Measurements from ENCODE around the gene PCARE.

The PCARE gene

DNA sequence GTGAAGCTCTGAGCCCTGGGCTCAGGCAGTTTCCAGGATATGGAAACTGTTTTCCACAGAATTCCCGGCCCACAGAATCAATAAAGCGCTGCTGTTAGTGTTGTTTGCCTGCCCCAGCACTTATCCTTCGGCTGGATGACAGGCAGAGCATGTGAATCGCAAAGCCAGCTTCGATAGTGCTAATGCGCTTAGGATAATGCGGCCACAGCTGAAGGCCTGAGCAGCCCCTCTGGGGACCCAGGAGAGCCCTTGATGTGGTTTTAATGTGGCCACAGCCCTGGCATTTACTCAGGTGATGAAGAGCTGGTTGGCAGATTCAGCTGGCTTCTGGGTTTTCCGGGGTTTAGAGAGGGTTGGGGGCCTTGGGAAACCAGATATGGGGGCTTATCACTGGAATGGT, 23.7 kb downstream of the PCARE start:
- Mint-ChIP-seq H3K4me3 (no peak overlapping the region), H3K36me3 (ENCODE audit: low read depth) (no peaks in the 10 kb centered on the region), H3K9me3 (no peaks in the 10 kb centered on the region), H3K27ac (no peak overlapping the region), H3K27me3 (no peaks in the 10 kb centered on the region), H3K4me1 (ENCODE audit: low read depth) (peaks cover 5% of the 10 kb centered on the region)
- intact Hi-C loops (cut with micrococcal nuclease), result no loop called here

DNA sequence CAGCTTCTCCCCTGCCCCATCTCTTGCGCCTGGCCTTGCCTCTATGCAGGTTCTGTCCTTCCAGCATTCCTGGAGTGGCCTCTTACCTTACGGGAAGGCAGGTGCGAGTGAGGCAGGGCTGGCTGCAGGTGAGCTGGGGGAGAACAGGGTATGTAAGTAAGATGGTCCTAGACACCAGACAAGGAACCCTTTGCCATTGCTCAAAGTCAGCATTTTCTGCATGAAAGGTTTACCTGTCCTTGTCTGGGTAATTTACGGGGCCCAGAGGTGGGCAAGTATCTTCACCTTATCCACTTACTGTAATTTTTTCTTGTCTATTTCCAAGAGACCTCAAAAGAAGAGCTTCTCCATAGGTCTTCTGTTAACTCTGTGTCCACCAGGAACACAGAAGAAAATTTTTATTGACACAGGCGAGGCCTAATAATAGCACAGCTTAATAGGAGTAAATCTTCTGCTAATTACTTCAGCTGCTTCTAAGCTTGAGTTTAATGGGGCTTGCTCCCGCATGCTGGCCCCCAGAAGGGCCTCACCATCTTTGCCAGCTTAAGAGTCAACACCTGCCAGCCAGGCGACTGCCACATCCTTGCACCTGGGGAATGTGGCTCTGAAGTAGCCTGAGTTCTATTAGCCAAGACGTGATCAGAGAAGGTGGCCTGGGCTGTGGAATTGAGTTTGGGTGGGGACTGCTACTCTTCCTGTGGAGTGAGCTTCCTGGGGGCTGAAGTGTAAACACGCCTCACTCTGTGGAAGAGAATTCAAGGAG, 27.1 kb downstream of the PCARE start:
- Mint-ChIP-seq H3K4me3 (no peak overlapping the region), H3K27ac (no peak overlapping the region), H3K36me3 (ENCODE audit: low read depth) (no peaks in the 10 kb centered on the region), H3K9me3 (no peaks in the 10 kb centered on the region), H3K4me1 (ENCODE audit: low read depth) (no peaks in the 10 kb centered on the region), H3K27me3 (no peaks in the 10 kb centered on the region)
- intact Hi-C loops (cut with micrococcal nuclease), result no loop called here

GRCh38 chr2:29046321-29046720, 28.0 kb downstream of the PCARE start:
- Mint-ChIP-seq H3K9me3 (no peaks in the 10 kb centered on the region), H3K4me3 (no peak overlapping the region), H3K27ac (no peak overlapping the region), H3K4me1 (ENCODE audit: low read depth) (no peaks in the 10 kb centered on the region), H3K36me3 (ENCODE audit: low read depth) (no peaks in the 10 kb centered on the region), H3K27me3 (no peaks in the 10 kb centered on the region)
- intact Hi-C loops (cut with micrococcal nuclease), result no loop called here

GRCh38 chr2:29044459-29044858, 29.9 kb downstream of the PCARE start:
- Mint-ChIP-seq H3K36me3 (ENCODE audit: low read depth) (no peaks in the 10 kb centered on the region), H3K9me3 (no peaks in the 10 kb centered on the region), H3K4me1 (ENCODE audit: low read depth) (no peaks in the 10 kb centered on the region), H3K27me3 (no peaks in the 10 kb centered on the region), H3K27ac (no peak overlapping the region), H3K4me3 (no peak overlapping the region)
- intact Hi-C loops (cut with micrococcal nuclease), result no loop called here

DNA sequence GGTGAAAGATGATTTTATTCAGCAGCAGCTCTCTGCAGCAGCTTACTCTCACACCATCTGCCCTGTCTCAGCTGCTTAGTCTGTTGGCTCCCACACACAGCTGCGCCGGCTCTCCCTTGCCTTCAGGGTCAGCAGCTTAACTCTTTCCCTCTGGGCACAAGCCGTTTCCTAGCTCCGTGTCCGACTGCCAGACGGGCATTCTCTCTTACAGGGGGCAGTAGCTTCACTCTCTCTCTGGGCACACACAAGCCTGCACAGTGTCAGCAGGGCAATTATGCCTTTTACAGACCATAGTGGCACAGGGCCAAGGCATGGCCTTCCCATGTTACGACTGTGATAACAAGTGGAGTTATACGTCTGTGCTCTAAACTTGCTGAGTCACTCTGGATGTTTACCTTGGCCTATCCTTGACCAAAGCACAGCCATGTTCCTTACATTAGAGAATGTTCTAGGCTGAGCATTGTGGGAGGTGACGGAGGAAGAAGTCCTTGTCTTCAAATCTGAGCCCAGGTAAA, 31.7 kb downstream of the PCARE start:
- Mint-ChIP-seq H3K27ac (no peak overlapping the region), H3K36me3 (ENCODE audit: low read depth) (no peaks in the 10 kb centered on the region), H3K27me3 (no peaks in the 10 kb centered on the region), H3K4me1 (ENCODE audit: low read depth) (no peaks in the 10 kb centered on the region), H3K4me3 (no peak overlapping the region), H3K9me3 (no peaks in the 10 kb centered on the region)
- intact Hi-C loops (cut with micrococcal nuclease), result no loop called here

DNA sequence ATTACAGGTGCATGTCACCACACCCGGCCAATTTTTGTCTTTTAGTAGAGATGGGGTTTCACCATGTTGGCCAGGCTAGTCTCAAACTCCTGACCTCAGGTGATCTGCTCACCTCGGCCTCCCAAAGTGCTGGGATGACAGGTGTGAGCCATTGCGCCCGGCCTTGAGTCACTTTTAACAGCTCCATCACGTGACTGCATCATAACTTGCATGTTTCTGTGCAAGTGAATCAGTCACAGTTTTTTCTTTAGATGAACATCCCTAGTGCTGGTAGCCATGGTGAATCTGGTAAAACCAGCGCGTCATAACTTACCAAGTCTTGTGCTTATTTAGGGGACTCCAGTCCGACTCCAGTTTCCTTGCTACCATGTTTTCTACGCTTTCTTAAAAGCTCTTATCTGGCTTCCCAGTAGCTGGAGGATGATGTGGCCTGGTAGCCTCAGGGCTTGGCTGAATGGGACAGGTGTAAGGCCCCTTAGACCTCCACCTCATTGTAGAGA, 33.1 kb downstream of the PCARE start:
- no peaks in the 10 kb centered on the region for H3K36me3 Mint-ChIP-seq (ENCODE audit: low read depth)
- no peaks in the 10 kb centered on the region for H3K4me1 Mint-ChIP-seq (ENCODE audit: low read depth)
- intact Hi-C loops (cut with micrococcal nuclease), result no loop called here
- no peaks in the 10 kb centered on the region for H3K9me3 Mint-ChIP-seq
- H3K27me3 Mint-ChIP-seq, result no peaks in the 10 kb centered on the region
- no peak overlapping the region for H3K4me3 Mint-ChIP-seq
- H3K27ac Mint-ChIP-seq, result no peak overlapping the region

DNA sequence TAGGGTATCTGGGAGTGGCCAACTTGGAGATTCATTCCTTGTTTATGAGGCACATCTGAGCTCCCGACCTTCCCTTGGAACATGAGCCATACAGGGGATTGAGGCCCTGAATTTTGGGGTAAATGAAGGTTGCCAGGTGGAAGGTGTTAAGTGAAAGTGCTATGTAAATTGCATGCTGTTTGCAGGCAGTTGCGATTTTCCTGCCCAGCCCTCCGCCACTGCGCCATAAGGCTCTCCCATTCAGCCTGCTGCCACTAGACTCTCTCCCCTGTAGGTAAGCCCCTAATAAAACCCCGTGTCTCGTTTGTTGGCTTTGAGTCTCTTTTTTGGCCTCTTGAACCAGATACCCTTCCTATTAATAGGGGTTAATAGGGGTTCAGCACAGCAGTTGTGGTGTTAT, 33.8 kb downstream of the PCARE start:
- intact Hi-C loops (cut with micrococcal nuclease), result no loop called here

DNA sequence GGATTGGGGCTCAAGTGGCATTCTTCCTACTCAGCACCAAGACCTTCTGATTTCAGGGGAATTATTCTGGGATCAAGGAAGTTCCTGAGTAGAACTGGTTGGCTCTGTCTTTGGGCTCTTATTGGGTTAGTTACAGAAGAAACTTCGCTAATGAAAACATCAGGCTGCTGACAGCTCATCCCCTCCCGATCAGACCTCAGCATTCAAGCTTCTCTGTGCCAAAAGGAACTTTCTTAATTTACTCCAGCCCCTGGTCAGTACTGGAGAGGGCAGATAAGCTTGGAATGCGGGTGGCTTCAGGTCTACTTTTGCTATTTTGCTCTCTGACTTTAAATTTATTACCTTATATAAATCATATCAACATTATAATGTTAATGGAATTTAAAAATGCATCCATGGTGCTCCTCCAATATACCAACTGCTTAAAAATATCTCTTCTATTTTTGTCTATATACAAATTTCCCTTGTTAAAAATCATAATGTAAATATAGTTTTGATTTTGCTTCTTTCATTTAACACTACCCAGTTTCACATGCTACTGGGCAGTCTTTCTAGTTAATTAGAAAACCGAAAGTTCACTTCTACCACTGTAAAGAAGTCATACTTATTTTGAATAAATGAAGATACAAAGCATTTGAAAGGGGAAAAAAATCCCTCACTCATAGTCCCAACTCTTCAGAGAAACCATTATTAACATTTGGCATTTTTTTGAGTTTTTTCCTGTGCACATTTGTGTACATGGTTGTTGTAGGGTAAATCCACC, 34.4 kb downstream of the PCARE start:
- H3K27me3 Mint-ChIP-seq, result no peaks in the 10 kb centered on the region
- intact Hi-C loops (cut with micrococcal nuclease), result no loop called here
- no peak overlapping the region for H3K4me3 Mint-ChIP-seq
- H3K4me1 Mint-ChIP-seq (ENCODE audit: low read depth), result peaks cover 5% of the 10 kb centered on the region
- no peak overlapping the region for H3K27ac Mint-ChIP-seq
- no peaks in the 10 kb centered on the region for H3K36me3 Mint-ChIP-seq (ENCODE audit: low read depth)
- H3K9me3 Mint-ChIP-seq, result no peaks in the 10 kb centered on the region

More for the DNA sequence above, 33.8 kb downstream of the PCARE start:
- H3K4me3 Mint-ChIP-seq, result no peak overlapping the region
- H3K36me3 Mint-ChIP-seq (ENCODE audit: low read depth), result no peaks in the 10 kb centered on the region
- no peaks in the 10 kb centered on the region for H3K9me3 Mint-ChIP-seq
- no peaks in the 10 kb centered on the region for H3K4me1 Mint-ChIP-seq (ENCODE audit: low read depth)
- H3K27me3 Mint-ChIP-seq, result no peaks in the 10 kb centered on the region
- H3K27ac Mint-ChIP-seq, result no peak overlapping the region

- Mint-ChIP-seq H3K27ac (no peak overlapping the region), H3K9me3 (no peaks in the 10 kb centered on the region), H3K36me3 (ENCODE audit: low read depth) (no peaks in the 10 kb centered on the region), H3K4me1 (ENCODE audit: low read depth) (peaks cover 22% of the 10 kb centered on the region), H3K4me3 (no peak overlapping the region), H3K27me3 (peaks cover 4% of the 10 kb centered on the region)
- intact Hi-C loops (cut with micrococcal nuclease), result no loop called here
Observed at GRCh38 chr2:29035016-29035745, 39.1 kb downstream of the PCARE start.

- intact Hi-C loops (cut with micrococcal nuclease), result no loop called here
- H3K36me3 Mint-ChIP-seq (ENCODE audit: low read depth), result no peaks in the 10 kb centered on the region
- H3K4me3 Mint-ChIP-seq, result no peak overlapping the region
- H3K4me1 Mint-ChIP-seq (ENCODE audit: low read depth), result peaks cover 22% of the 10 kb centered on the region
- H3K9me3 Mint-ChIP-seq, result no peaks in the 10 kb centered on the region
- H3K27ac Mint-ChIP-seq, result no peak overlapping the region
- peaks cover 4% of the 10 kb centered on the region for H3K27me3 Mint-ChIP-seq
Observed at GRCh38 chr2:29033656-29034055, 40.7 kb downstream of the PCARE start.

DNA sequence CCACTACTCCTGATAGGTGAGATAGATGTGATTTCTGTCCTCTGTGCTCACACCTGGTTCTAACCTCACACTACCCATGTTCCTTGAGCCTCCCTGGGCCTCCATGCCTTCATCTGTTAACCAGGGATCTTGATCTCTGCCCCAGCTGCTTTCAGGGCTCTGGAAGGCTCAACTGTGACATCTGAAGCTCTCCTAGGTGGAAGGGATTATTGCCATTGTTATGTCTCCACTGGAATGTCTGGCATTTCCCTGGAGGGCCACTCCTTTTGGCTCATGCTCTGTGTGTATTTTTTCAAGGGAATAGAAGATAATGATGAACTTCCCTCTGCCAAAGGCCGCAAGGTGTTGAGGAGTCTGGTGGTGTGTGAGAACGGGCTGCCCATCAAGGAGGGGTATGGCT, 41.2 kb downstream of the PCARE start:
- H3K36me3 Mint-ChIP-seq (ENCODE audit: low read depth), result no peaks in the 10 kb centered on the region
- no peak overlapping the region for H3K4me3 Mint-ChIP-seq
- H3K27me3 Mint-ChIP-seq, result peaks cover 4% of the 10 kb centered on the region
- no peaks in the 10 kb centered on the region for H3K9me3 Mint-ChIP-seq
- peaks cover 22% of the 10 kb centered on the region for H3K4me1 Mint-ChIP-seq (ENCODE audit: low read depth)
- intact Hi-C loops (cut with micrococcal nuclease), result no loop called here
- no peak overlapping the region for H3K27ac Mint-ChIP-seq

DNA sequence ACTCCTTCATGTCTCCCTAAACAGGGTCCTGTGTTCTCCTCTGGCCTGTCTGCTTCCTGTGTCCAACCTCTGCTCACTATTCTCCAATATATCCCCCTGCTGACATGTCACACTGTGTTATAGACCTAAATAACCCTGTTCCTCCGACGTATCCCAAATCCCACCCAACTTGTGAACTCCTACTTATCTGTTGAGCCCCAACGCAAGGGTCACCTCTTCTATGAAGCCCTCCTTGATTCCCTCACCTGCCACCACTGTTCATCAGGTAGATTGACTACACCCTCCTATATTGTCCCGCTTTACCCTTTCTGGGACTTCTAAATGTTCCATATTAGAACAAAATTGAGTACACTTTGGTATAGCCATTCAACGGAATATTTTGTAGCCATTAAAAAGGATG, 42.1 kb downstream of the PCARE start:
- no peak overlapping the region for H3K4me3 Mint-ChIP-seq
- H3K27ac Mint-ChIP-seq, result no peak overlapping the region
- peaks cover 22% of the 10 kb centered on the region for H3K4me1 Mint-ChIP-seq (ENCODE audit: low read depth)
- no peaks in the 10 kb centered on the region for H3K9me3 Mint-ChIP-seq
- H3K27me3 Mint-ChIP-seq, result peaks cover 4% of the 10 kb centered on the region
- no peaks in the 10 kb centered on the region for H3K36me3 Mint-ChIP-seq (ENCODE audit: low read depth)
- intact Hi-C loops (cut with micrococcal nuclease), result no loop called here

- H3K4me1 Mint-ChIP-seq (ENCODE audit: low read depth), result peaks cover 22% of the 10 kb centered on the region
- H3K9me3 Mint-ChIP-seq, result no peaks in the 10 kb centered on the region
- peaks cover 4% of the 10 kb centered on the region for H3K27me3 Mint-ChIP-seq
- H3K4me3 Mint-ChIP-seq, result no peak overlapping the region
- intact Hi-C loops (cut with micrococcal nuclease), result no loop called here
- H3K27ac Mint-ChIP-seq, result no peak overlapping the region
- no peaks in the 10 kb centered on the region for H3K36me3 Mint-ChIP-seq (ENCODE audit: low read depth)
Observed at GRCh38 chr2:29031046-29031445, 43.3 kb downstream of the PCARE start.

GRCh38 chr2:29025711-29026110, 48.6 kb downstream of the PCARE start:
- no peaks in the 10 kb centered on the region for H3K4me1 Mint-ChIP-seq (ENCODE audit: low read depth)
- H3K27me3 Mint-ChIP-seq, result peaks cover 2% of the 10 kb centered on the region
- intact Hi-C loops (cut with micrococcal nuclease), result no loop called here
- H3K27ac Mint-ChIP-seq, result no peak overlapping the region
- H3K36me3 Mint-ChIP-seq (ENCODE audit: low read depth), result no peaks in the 10 kb centered on the region
- no peak overlapping the region for H3K4me3 Mint-ChIP-seq
- no peaks in the 10 kb centered on the region for H3K9me3 Mint-ChIP-seq

Measured in dendritic cell treated with granulocyte-macrophage colony-stimulating factor and Interleukin-4, amounts not matched to agents 40 ng/mL and 50 ng/mL, for 4 days (primary cell).